T-cell (primary cell): ENCODE data around the gene ZC2HC1C. TPM values are rescaled to one million over a fixed set of nuclear protein-coding genes. Genes with fewer than 3 reads are reported as not detected.
A peak's percentile ranks its signal among the peaks of the same experiment; 100 is the strongest.
"Not testable (repeated sequence)": the region's sequence is repeated elsewhere in the genome, so short reads cannot be mapped to it uniquely, and the experiment has no call there.

Experiments
- ATAC-seq, 4 experiments: fragments of 200-7000 bp in 3 of 4; fragments of 150-1000 bp in 1 of 4; cut with Tn5 transposase; replicated peaks in 1 of 4; 1 replicate in 3 of 4; 2 replicates in 1 of 4; pipeline ENCODE4 v1.10.0; 2021; ENCODE audit warnings: moderate library complexity in 3 of 4, mild to moderate bottlenecking in 2 of 4, moderate number of reproducible peaks in 1 of 4
- CTCF ChIA-PET, 2 donors: fragments of 300-600 bp; sonication (Branson Sonifier 250); formaldehyde crosslinking; loops; one replicate each; lab custom pipeline; 2022; ENCODE audit warnings: antibody characterized with exemption in 2 of 2; lab: Charles Lee
- POLR2A ChIA-PET, 2 donors: fragments of 300-600 bp; sonication (Branson Sonifier 250); formaldehyde crosslinking; loops; one replicate each; lab custom pipeline; 2022; ENCODE audit warnings: antibody characterized with exemption in 2 of 2; lab: Charles Lee
- DNase-seq, 35 experiments: peaks; one replicate each; pipeline versions ENCODE4 v3.0.0 to v3.0.0-alpha.2; 2013 to 2023
- H3K27ac ChIP-seq: one replicate; pipeline ENCODE4 v1.5.1; 2013; ENCODE audit warnings: low read length
- H3K27me3 ChIP-seq, 2 experiments: replicated peaks in 1 of 2; 1 replicate in 1 of 2; 2 replicates in 1 of 2; pipeline versions ENCODE4 v1.6.1 to v1.7.0; 2013; ENCODE audit warnings: low read length in 1 of 2, mixed read lengths in 1 of 2; ENCODE audit not compliant: control insufficient read depth in 2 of 2, insufficient read depth in 2 of 2; ENCODE audit errors: extremely low read depth in 1 of 2
- H3K36me3 ChIP-seq, 2 donors: 1 replicate in 1 of 2; 2 replicates in 1 of 2; pipeline versions ENCODE4 v1.6.1 to v1.7.0; 2013; ENCODE audit warnings: low read length in 1 of 2; ENCODE audit not compliant: control insufficient read depth in 2 of 2, insufficient read depth in 1 of 2; ENCODE audit errors: extremely low read depth in 1 of 2
- H3K4me1 ChIP-seq, 2 experiments: 1 replicate in 1 of 2; 2 replicates in 1 of 2; pipeline versions ENCODE4 v1.6.1 to v1.7.0; 2013; ENCODE audit warnings: low read length in 2 of 2, mixed read lengths in 1 of 2; ENCODE audit not compliant: insufficient read depth in 2 of 2, control insufficient read depth in 1 of 2; ENCODE audit errors: extremely low read depth in 1 of 2
- H3K4me3 ChIP-seq, 2 donors: 1 replicate in 1 of 2; 2 replicates in 1 of 2; pipeline versions ENCODE4 v1.5.1 to v1.7.0; 2013; ENCODE audit warnings: mild to moderate bottlenecking in 2 of 2, low read length in 1 of 2, moderate library complexity in 1 of 2; ENCODE audit not compliant: control insufficient read depth in 1 of 2; ENCODE audit errors: extremely low read depth in 1 of 2
- H3K9me3 ChIP-seq: 2 replicates; pipeline ENCODE4 v1.7.0; 2013
- H3K27ac Mint-ChIP-seq, 2 donors: one replicate each; pipeline ENCODE4 v1.8.0; 2020 to 2021; ENCODE audit warnings: mild to moderate bottlenecking in 2 of 2, mixed read lengths in 2 of 2
- H3K27me3 Mint-ChIP-seq, 2 donors: one replicate each; pipeline ENCODE4 v1.8.0; 2021 to 2022; ENCODE audit warnings: mixed read lengths in 2 of 2
- H3K36me3 Mint-ChIP-seq: one replicate; pipeline ENCODE4 v1.8.0; 2021; ENCODE audit warnings: mixed read lengths
- H3K4me1 Mint-ChIP-seq, 3 donors: one replicate each; pipeline ENCODE4 v1.8.0; 2020 to 2022; ENCODE audit warnings: mixed read lengths in 3 of 3, mild to moderate bottlenecking in 1 of 3
- H3K4me3 Mint-ChIP-seq, 3 donors: one replicate each; pipeline ENCODE4 v1.8.0; 2020 to 2022; ENCODE audit warnings: mild to moderate bottlenecking in 3 of 3, mixed read lengths in 3 of 3, moderate library complexity in 3 of 3
- H3K9me3 Mint-ChIP-seq, 3 donors: one replicate each; pipeline ENCODE4 v1.8.0; 2020 to 2022; ENCODE audit warnings: mixed read lengths in 3 of 3
- WGBS: methylation state at CpG from one replicate; pipeline ENCODE4 v1.1.5; 2013; ENCODE audit warnings: missing lambda C conversion rate; ENCODE audit not compliant: insufficient coverage; 5-methylcytosine and 5-hydroxymethylcytosine counted together
- total RNA-seq, 35 experiments: library from RNA in 6 of 35; stranded (reverse) in 6 of 35; fragments of 120-200 nt in 1 of 35; gene quantifications; one replicate each; pipeline versions ENCODE4 v1.2.1 to v1.2.4 and lab custom pipeline; 2013 to 2026

ZC2HC1C gene
- total RNA-seq, 5 donors from 2014 or later (not counting 1 experiment from before 2014, with no cell fraction given), result 0.36 to 1.3 (median 0.56) TPM; not detected in 1

DNA sequence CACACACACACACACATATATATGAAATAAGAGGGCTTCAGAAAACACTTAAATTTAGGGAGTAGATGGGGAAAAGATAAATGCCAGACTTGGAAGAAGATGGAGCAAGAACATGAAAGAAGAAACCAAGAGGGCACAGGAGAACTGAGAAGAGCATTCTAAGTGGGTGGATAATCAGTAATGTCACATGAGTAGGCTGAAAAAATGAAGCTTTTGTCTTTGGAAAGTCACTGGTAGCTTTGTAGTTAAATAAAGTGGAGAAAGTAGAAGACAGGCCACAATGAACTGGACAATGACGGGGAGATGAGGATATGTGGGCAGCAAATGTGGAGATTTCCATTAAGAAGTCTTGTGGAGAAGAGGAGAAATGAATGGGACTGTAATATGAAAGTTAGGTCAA, 2.2 kb upstream of the ZC2HC1C start:
- no peaks in the 10 kb centered on the region for H3K27me3 Mint-ChIP-seq
- no peaks in the 10 kb centered on the region for H3K27me3 ChIP-seq
- peaks cover 9 to 28% of the 10 kb centered on the region in 2 experiments for H3K4me1 ChIP-seq
- no peak overlapping the region for H3K4me3 ChIP-seq
- H3K27ac ChIP-seq, result no peak overlapping the region
- POLR2A ChIA-PET, result no interaction called here
- H3K9me3 Mint-ChIP-seq, result no peaks in the 10 kb centered on the region
- no peaks in the 10 kb centered on the region for H3K36me3 ChIP-seq
- no peaks in the 10 kb centered on the region for H3K9me3 ChIP-seq
- WGBS, result 100% methylated on average over 1 of the region's 1 CpG
- H3K36me3 Mint-ChIP-seq, result no peaks in the 10 kb centered on the region
- no peak overlapping the region for H3K4me3 Mint-ChIP-seq
- no peak for DNase-seq
- peaks cover 21 to 27% (median 26%) of the 10 kb centered on the region in 3 donors for H3K4me1 Mint-ChIP-seq
- CTCF ChIA-PET, result no interaction called here
- H3K27ac Mint-ChIP-seq, result no peak overlapping the region
- no peak for ATAC-seq

DNA sequence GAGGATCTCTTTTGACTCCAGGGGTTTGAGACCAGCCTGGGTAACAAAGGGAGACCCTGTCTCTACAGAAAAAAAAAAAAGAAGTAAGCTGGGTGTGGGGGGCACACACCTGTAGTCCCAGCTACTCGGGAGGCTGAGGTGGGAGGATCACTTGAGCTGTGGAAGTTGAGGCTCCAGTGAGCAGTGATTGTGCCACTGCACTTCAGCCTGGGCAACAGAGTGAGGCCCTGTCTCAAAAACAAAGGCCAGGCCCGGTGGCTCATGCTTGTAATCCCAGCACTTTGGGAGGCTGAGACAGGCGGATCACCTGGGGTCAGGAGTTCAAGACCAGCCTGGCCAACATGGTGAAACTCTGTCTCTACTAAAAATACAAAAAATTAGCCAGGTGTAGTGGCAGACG, 1.7 kb upstream of the ZC2HC1C start:
- H3K27ac ChIP-seq, H3K36me3 Mint-ChIP-seq, DNase-seq, H3K4me3 ChIP-seq, H3K27me3 ChIP-seq, CTCF ChIA-PET, ATAC-seq, H3K27me3 Mint-ChIP-seq, H3K9me3 Mint-ChIP-seq, H3K36me3 ChIP-seq, H3K9me3 ChIP-seq, H3K4me3 Mint-ChIP-seq, H3K27ac Mint-ChIP-seq: not testable (repeated sequence)
- H3K4me1 Mint-ChIP-seq, result peaks cover 19 to 23% (median 22%) of the 10 kb centered on the region in 3 donors
- POLR2A ChIA-PET, result interaction anchor here (0.6 kb wide), 4 partner anchors 11 to 78 kb away, joined by 3 to 7 read pairs (median 4); partner anchors contain the start of gene NEK9 (in 1 of the 2)
- WGBS, result 88% methylated on average over 2 of the region's 4 CpGs
- H3K4me1 ChIP-seq, result peaks cover 9 to 28% of the 10 kb centered on the region in 2 experiments

DNA sequence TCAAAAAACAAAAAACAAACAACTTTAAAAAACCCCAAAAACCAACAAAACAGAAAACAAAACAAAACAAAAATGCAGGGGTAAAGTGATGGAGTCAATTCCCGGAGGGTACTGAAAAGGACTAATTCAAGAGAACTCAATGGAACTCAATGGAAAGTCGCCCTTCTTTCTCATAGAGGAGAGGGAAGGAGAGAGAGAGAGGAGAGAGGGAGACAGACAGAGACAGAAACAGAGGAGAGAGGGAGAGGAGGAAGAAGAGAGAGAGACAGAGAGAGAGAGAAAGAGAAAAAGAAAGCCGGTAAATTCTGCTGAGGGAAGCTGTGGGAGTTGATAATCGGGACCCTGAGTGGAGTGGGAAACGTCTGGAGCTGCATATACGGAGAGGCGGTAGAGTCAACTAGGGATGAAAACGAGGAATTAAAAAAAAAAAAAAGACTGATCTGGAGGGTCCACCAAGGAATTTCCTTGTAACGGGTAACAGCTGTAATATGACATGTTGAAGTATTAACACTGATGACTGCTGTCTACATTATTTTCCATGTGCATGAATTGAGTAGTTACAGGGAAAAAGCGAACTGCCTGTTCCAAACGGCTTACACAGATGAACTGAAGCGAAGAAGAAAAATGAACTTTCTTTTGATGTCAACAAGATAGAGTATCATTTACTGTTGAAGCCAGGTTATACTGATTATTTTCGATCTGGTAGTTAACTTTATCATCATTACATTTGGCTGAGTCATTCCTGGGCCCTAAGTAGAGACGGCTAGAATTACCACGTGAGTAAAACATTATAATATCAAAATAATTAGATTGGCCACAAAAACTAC, 934 bp upstream of the ZC2HC1C start:
- Histone ChIP-seq H3K9me3 (no peaks in the 10 kb centered on the region), H3K27ac (no peak overlapping the region), H3K4me1 (peaks cover 2 to 21% of the 10 kb centered on the region in 2 experiments), H3K4me3 (peak overlapping the region; percentile 61 to 72), H3K27me3 (no peaks in the 10 kb centered on the region), H3K36me3 (no peaks in the 10 kb centered on the region)
- Mint-ChIP-seq H3K36me3 (no peaks in the 10 kb centered on the region), H3K4me1 (peaks cover 12 to 16% (median 15%) of the 10 kb centered on the region in 3 donors), H3K27me3 (no peaks in the 10 kb centered on the region), H3K9me3 (no peaks in the 10 kb centered on the region), H3K4me3 (no peak overlapping the region), H3K27ac (no peak overlapping the region)
- ATAC-seq (peak in 2 of 4 experiments; percentile 1 to 3), DNase-seq (no peak)
- CTCF ChIA-PET, result interaction anchor here in 1 of 2 donors (0.6 kb wide), 1 partner anchor 249 kb away, joined by 5 read pairs; no protein-coding TSS in a partner anchor
- WGBS, result 84% methylated on average over 4 of the region's 15 CpGs
- POLR2A ChIA-PET, result interaction anchor here (0.6 kb wide), 4 partner anchors 12 to 79 kb away, joined by 3 to 7 read pairs (median 4); partner anchors contain the start of gene NEK9 (in 1 of the 2)

DNA sequence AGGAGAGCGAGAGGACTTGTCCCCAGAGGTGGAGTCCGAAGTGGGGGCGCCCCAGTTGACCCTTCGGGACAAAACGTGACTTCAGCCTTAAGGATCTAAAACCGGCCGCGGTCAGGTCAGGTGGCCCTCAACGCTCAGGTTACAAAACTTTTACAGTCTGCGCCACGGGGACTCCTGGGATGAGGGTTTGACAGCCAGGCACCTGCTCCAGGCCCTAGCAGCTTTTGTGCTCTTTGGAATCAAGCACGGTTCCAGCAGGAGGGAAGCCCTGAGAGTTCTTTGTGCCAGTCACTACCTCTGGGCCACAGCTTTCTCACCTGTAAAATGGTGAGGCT, 337 bp downstream of the ZC2HC1C start:
- no peaks in the 10 kb centered on the region for H3K36me3 Mint-ChIP-seq
- WGBS, result 84% methylated on average over 12 of the region's 12 CpGs
- H3K9me3 ChIP-seq, result no peaks in the 10 kb centered on the region
- no peak overlapping the region for H3K27ac ChIP-seq
- H3K27me3 Mint-ChIP-seq, result no peaks in the 10 kb centered on the region
- peak overlapping the region in 1 of 3 donors; percentile 66 for H3K4me3 Mint-ChIP-seq
- H3K4me3 ChIP-seq, result peak overlapping the region; percentile 61 to 72
- H3K36me3 ChIP-seq, result no peaks in the 10 kb centered on the region
- peaks cover 3 to 6% (median 5%) of the 10 kb centered on the region in 3 donors for H3K4me1 Mint-ChIP-seq
- ATAC-seq (no peak), DNase-seq (no peak)
- peak overlapping the region; percentile 44 to 77 for H3K27ac Mint-ChIP-seq
- H3K9me3 Mint-ChIP-seq, result no peaks in the 10 kb centered on the region
- POLR2A ChIA-PET, result no interaction called here
- CTCF ChIA-PET, result no interaction called here
- peaks cover 2 to 15% of the 10 kb centered on the region in 2 experiments for H3K4me1 ChIP-seq
- no peaks in the 10 kb centered on the region for H3K27me3 ChIP-seq

DNA sequence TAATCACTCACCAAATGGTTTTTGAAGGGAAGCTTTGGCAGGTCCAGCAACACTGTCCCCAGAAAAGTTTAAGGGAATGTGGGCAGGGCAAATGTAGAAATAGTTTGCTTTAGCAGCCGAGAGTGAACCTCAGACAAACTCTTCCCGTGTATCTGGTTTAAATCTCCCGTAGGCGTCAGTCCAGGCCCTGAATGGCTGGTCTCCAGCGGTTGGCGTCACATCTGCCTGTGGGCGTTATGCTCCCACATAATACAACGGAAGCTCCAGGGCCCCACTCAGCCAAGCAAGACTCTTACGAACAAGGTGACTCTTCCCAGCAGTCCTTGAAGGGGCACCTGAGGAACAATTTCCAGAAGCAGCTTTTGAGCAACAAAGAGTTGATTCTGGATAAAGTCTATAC, 942 bp downstream of the ZC2HC1C start:
- H3K27me3 ChIP-seq, result no peaks in the 10 kb centered on the region
- H3K4me1 ChIP-seq, result peaks cover 2 to 15% of the 10 kb centered on the region in 2 experiments
- WGBS, result 82% methylated on average over 9 of the region's 9 CpGs
- H3K27ac Mint-ChIP-seq, result no peak overlapping the region
- CTCF ChIA-PET, result no interaction called here
- no peak overlapping the region for H3K4me3 ChIP-seq
- H3K36me3 Mint-ChIP-seq, result no peaks in the 10 kb centered on the region
- no peaks in the 10 kb centered on the region for H3K9me3 Mint-ChIP-seq
- no peaks in the 10 kb centered on the region for H3K9me3 ChIP-seq
- H3K4me1 Mint-ChIP-seq, result peaks cover 2 to 5% (median 2%) of the 10 kb centered on the region in 3 donors
- H3K4me3 Mint-ChIP-seq, result peak overlapping the region in 2 of 3 donors; percentile 21 to 37
- H3K27ac ChIP-seq, result no peak overlapping the region
- no peak for ATAC-seq
- DNase-seq, result no peak
- no peaks in the 10 kb centered on the region for H3K36me3 ChIP-seq
- POLR2A ChIA-PET, result interaction anchor here in 1 of 2 donors (0.5 kb wide), 1 partner anchor 64 kb away, joined by 4 read pairs; no protein-coding TSS in a partner anchor
- no peaks in the 10 kb centered on the region for H3K27me3 Mint-ChIP-seq

DNA sequence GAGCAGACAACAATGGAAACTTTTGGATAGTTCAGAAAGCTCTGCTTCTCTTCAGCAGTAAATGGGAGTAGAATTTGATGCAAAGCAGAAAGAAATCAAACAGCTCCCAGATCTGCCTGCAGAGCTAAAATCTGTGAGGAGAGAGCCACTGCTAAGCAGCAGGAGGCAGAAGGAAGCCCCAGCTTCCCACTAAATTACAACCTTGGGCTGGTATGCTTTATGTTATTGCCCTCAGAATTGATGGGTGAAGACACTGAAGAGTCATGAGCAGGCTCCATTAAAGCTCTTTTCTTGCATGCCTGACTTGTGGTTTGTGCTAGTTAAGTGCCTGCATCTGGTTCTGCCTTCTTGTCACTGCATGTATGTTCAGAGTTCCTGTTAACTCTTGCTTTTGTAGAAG, 8.4 kb downstream of the ZC2HC1C start:
- Mint-ChIP-seq H3K27me3 (no peaks in the 10 kb centered on the region), H3K4me1 (no peaks in the 10 kb centered on the region), H3K4me3 (no peak overlapping the region), H3K9me3 (no peaks in the 10 kb centered on the region), H3K36me3 (peaks cover 10% of the 10 kb centered on the region), H3K27ac (peak overlapping the region in 1 of 2 donors; percentile 14)
- no peak overlapping the region for H3K4me3 ChIP-seq
- H3K36me3 ChIP-seq, result peaks cover 0 to 9% of the 10 kb centered on the region in 2 donors
- DNase-seq, result peak in 1 of 35 experiments; percentile 44
- no peak for ATAC-seq
- no peak overlapping the region for H3K27ac ChIP-seq
- POLR2A ChIA-PET, result no interaction called here
- no peaks in the 10 kb centered on the region for H3K27me3 ChIP-seq
- H3K9me3 ChIP-seq, result no peaks in the 10 kb centered on the region
- CTCF ChIA-PET, result no interaction called here
- H3K4me1 ChIP-seq, result no peaks in the 10 kb centered on the region
